Measurements from ENCODE around the gene SETBP1.
A peak's percentile ranks its signal among the peaks of the same experiment; 100 is the strongest.

Gene SETBP1

GRCh38 chr18:44679056-44679913 lies 1.4 kb upstream of the SETBP1 start:
- peak; percentile 54 for TF ChIP-seq CTCF (conservative IDR thresholded peaks at IDR 0.05; ENCODE audit: low read depth, low read length)
- DNase-seq (ENCODE audit: low read depth), result peak; percentile 64

GRCh38 chr18:44679914-44680272 lies 795 bp upstream of the SETBP1 start:
- TF ChIP-seq CTCF (conservative IDR thresholded peaks at IDR 0.05; ENCODE audit: low read depth, low read length), result no peak
- H3K4me3 ChIP-seq (ENCODE audit: low read length), result peak overlapping the region; percentile 62
- no peak for DNase-seq (ENCODE audit: low read depth)

More at GRCh38 chr18:44679056-44679913, 1.4 kb upstream of the SETBP1 start:
- peak overlapping the region; percentile 63 for H3K4me3 ChIP-seq (ENCODE audit: low read length)

- peak overlapping the region; percentile 62 for H3K4me3 ChIP-seq (ENCODE audit: low read length)
- no peak for DNase-seq (ENCODE audit: low read depth)
- TF ChIP-seq CTCF (conservative IDR thresholded peaks at IDR 0.05; ENCODE audit: low read depth, low read length), result no peak
Observed at GRCh38 chr18:44681076-44681970, 635 bp downstream of the SETBP1 start.

- no peak for TF ChIP-seq CTCF (conservative IDR thresholded peaks at IDR 0.05; ENCODE audit: low read depth, low read length)
- DNase-seq (ENCODE audit: low read depth), result no peak
- H3K4me3 ChIP-seq (ENCODE audit: low read length), result no peak overlapping the region
Observed at GRCh38 chr18:44682201-44682870, 1.6 kb downstream of the SETBP1 start.

GRCh38 chr18:44682871-44683221 lies 2.2 kb downstream of the SETBP1 start:
- no peak for TF ChIP-seq CTCF (conservative IDR thresholded peaks at IDR 0.05; ENCODE audit: low read depth, low read length)
- no peak for DNase-seq (ENCODE audit: low read depth)
- H3K4me3 ChIP-seq (ENCODE audit: low read length), result no peak overlapping the region

- no peak for TF ChIP-seq CTCF (conservative IDR thresholded peaks at IDR 0.05; ENCODE audit: low read depth, low read length)
- H3K4me3 ChIP-seq (ENCODE audit: low read length), result no peak overlapping the region
- DNase-seq (ENCODE audit: low read depth), result no peak
Observed at GRCh38 chr18:44683556-44683955, 2.9 kb downstream of the SETBP1 start.

Data from retinal pigment epithelial cell (primary cell).